ENCODE measurements around the gene PRAMEF9. TPM values are rescaled to one million over a fixed set of nuclear protein-coding genes. Genes with fewer than 3 reads are reported as not detected.
"Not testable (repeated sequence)": the region's sequence is repeated elsewhere in the genome, so short reads cannot be mapped to it uniquely, and the experiment has no call there.

Gene PRAMEF9
- not detected for total RNA-seq

GRCh38 chr1:13171548-13171947 is at the start of gene PRAMEF9:
Gene PRAMEF9, plus strand, starts transcription at chr1:13171848. Its CDS starts 3,433 bp downstream, at chr1:13175281.
- H3K4me1 ChIP-seq; H3K9me3 ChIP-seq; H3K27ac ChIP-seq; H3K4me3 ChIP-seq (replicated peaks in 1 of 3); H3K36me3 ChIP-seq; DNase-seq; intact Hi-C loops (cut with DNase I); H3K27me3 ChIP-seq: not testable (repeated sequence)
- WGBS, 2 donors, result 82% methylated on average over 1 of the region's 2 CpGs; no CpG with 5 or more reads in 1 of the 2 donors

GRCh38 chr1:13155909-13156308 is 15.7 kb upstream of the PRAMEF9 start, which contains the start of gene PRAMEF26:
Gene PRAMEF26, minus strand, starts transcription at chr1:13156009. Its CDS starts 2,914 bp downstream, at chr1:13153095.
- H3K27me3 ChIP-seq; H3K4me3 ChIP-seq (replicated peaks in 1 of 3); intact Hi-C loops (cut with DNase I); H3K4me1 ChIP-seq; H3K27ac ChIP-seq; H3K36me3 ChIP-seq; H3K9me3 ChIP-seq; DNase-seq: not testable (repeated sequence)
- WGBS, 2 donors, result 80% methylated on average over 1 of the region's 5 CpGs; no CpG with 5 or more reads in 1 of the 2 donors

- DNase-seq; H3K27ac ChIP-seq; H3K4me1 ChIP-seq; H3K36me3 ChIP-seq; H3K4me3 ChIP-seq (replicated peaks in 1 of 3); H3K27me3 ChIP-seq; intact Hi-C loops (cut with DNase I); H3K9me3 ChIP-seq: not testable (repeated sequence)
- WGBS, 2 donors, result no CpG with 5 or more reads among the region's 8 CpGs
Observed at GRCh38 chr1:13165531-13165930, 6.1 kb upstream of the PRAMEF9 start, which contains the start of gene HNRNPCL4. Gene HNRNPCL4, minus strand, starts transcription at chr1:13165631. Its CDS starts 164 bp downstream, at chr1:13165467.

- H3K9me3 ChIP-seq; H3K27me3 ChIP-seq; H3K4me3 ChIP-seq (replicated peaks in 1 of 3); intact Hi-C loops (cut with DNase I); H3K4me1 ChIP-seq; H3K36me3 ChIP-seq; H3K27ac ChIP-seq; DNase-seq: not testable (repeated sequence)
- no CpG with 5 or more reads among the region's 5 CpGs for WGBS, 2 donors
Observed at GRCh38 chr1:13201309-13201708, 29.7 kb downstream of the PRAMEF9 start, which contains the start of gene PRAMEF13. Gene PRAMEF13, minus strand, starts transcription at chr1:13201409. Its CDS starts 1,820 bp downstream, at chr1:13199589.

GRCh38 chr1:13208712-13209111 is 37.1 kb downstream of the PRAMEF9 start:
- H3K36me3 ChIP-seq; H3K4me3 ChIP-seq (replicated peaks in 1 of 3); H3K9me3 ChIP-seq; H3K27ac ChIP-seq; H3K4me1 ChIP-seq; DNase-seq; intact Hi-C loops (cut with DNase I); H3K27me3 ChIP-seq: not testable (repeated sequence)
- no CpG with 5 or more reads among the region's 9 CpGs for WGBS, 2 donors

GRCh38 chr1:13216619-13217018 is 45.0 kb downstream of the PRAMEF9 start:
- intact Hi-C loops (cut with DNase I); DNase-seq; H3K27ac ChIP-seq; H3K4me1 ChIP-seq; H3K27me3 ChIP-seq; H3K9me3 ChIP-seq; H3K4me3 ChIP-seq (replicated peaks in 1 of 3); H3K36me3 ChIP-seq: not testable (repeated sequence)
- WGBS, 2 donors, result no CpG with 5 or more reads among the region's 7 CpGs

GRCh38 chr1:13219203-13219602 is 47.6 kb downstream of the PRAMEF9 start:
- H3K27ac ChIP-seq; DNase-seq; H3K9me3 ChIP-seq; intact Hi-C loops (cut with DNase I); H3K4me1 ChIP-seq; H3K36me3 ChIP-seq; H3K27me3 ChIP-seq; H3K4me3 ChIP-seq (replicated peaks in 1 of 3): not testable (repeated sequence)
- no CpG with 5 or more reads among the region's 3 CpGs for WGBS, 2 donors

GRCh38 chr1:13222788-13223187 is 51.1 kb downstream of the PRAMEF9 start:
- WGBS, 2 donors, result no CpG with 5 or more reads among the region's 4 CpGs
- intact Hi-C loops (cut with DNase I); H3K36me3 ChIP-seq: not testable (repeated sequence)

GRCh38 chr1:13224480-13225060 is 52.9 kb downstream of the PRAMEF9 start:
- Histone ChIP-seq H3K9me3 (no peaks in the 10 kb centered on the region), H3K36me3 (no peaks in the 10 kb centered on the region), H3K4me1 (no peaks in the 10 kb centered on the region), H3K27ac (no peak overlapping the region), H3K4me3 (replicated peaks in 1 of 3) (no peak overlapping the region), H3K27me3 (peaks cover 4% of the 10 kb centered on the region)
- intact Hi-C loops (cut with DNase I), result no loop called here
- no peak for DNase-seq
- TF ChIP-seq POLR2A (IDR thresholded peaks at IDR 0.05), result no peak
- no peak for TF ChIP-seq CTCF (IDR thresholded peaks at IDR 0.05)
- 79 to 87% methylated on average over 5 of the region's 5 CpGs for WGBS, 2 donors

More at GRCh38 chr1:13222788-13223187, 51.1 kb downstream of the PRAMEF9 start:
- not testable (repeated sequence) for H3K4me3 ChIP-seq (replicated peaks in 1 of 3); H3K9me3 ChIP-seq; H3K27me3 ChIP-seq; H3K27ac ChIP-seq; DNase-seq; H3K4me1 ChIP-seq

GRCh38 chr1:13225675-13226204 is 54.1 kb downstream of the PRAMEF9 start, which contains the start of gene PRAMEF18:
Gene PRAMEF18, minus strand, starts transcription at chr1:13226154. Its CDS starts 48 bp downstream, at chr1:13226106.
- H3K27me3 ChIP-seq; intact Hi-C loops (cut with DNase I); H3K4me1 ChIP-seq; H3K36me3 ChIP-seq; DNase-seq; H3K9me3 ChIP-seq; H3K27ac ChIP-seq; H3K4me3 ChIP-seq (replicated peaks in 1 of 3): not testable (repeated sequence)
- WGBS, 2 donors, result 76 to 87% methylated on average over 6 to 7 of the region's 9 CpGs

GRCh38 chr1:13227271-13228055 is 55.8 kb downstream of the PRAMEF9 start:
- DNase-seq; H3K9me3 ChIP-seq; H3K27me3 ChIP-seq; H3K36me3 ChIP-seq; H3K4me1 ChIP-seq; H3K4me3 ChIP-seq (replicated peaks in 1 of 3); H3K27ac ChIP-seq; intact Hi-C loops (cut with DNase I): not testable (repeated sequence)
- 85 to 93% methylated on average over 8 of the region's 8 CpGs for WGBS, 2 donors
